ENCODE measurements around the gene DDX24. TPM values are rescaled to one million over a fixed set of nuclear protein-coding genes. Genes with fewer than 3 reads are reported as not detected.

Gene DDX24
- total RNA-seq, 2 experiments from 2014 or later: 210 to 216 TPM

GRCh38 chr14:94098326-94098992 lies 17.5 kb upstream of the DDX24 start:
- DNase-seq: no peak
- no peak overlapping the region for H3K4me3 Mint-ChIP-seq
- no peak overlapping the region for H3K27ac Mint-ChIP-seq
- peaks cover 9% of the 10 kb centered on the region for H3K36me3 Mint-ChIP-seq (ENCODE audit: low read depth)
- POLR2A ChIA-PET: no interaction called here
- H3K9me3 Mint-ChIP-seq: no peaks in the 10 kb centered on the region
- CTCF ChIA-PET: no interaction called here
- H3K27me3 Mint-ChIP-seq: no peaks in the 10 kb centered on the region
- no peaks in the 10 kb centered on the region for H3K4me1 Mint-ChIP-seq

GRCh38 chr14:94097091-94097490 lies 16.1 kb upstream of the DDX24 start:
- DNase-seq: no peak
- Mint-ChIP-seq H3K4me3 (no peak overlapping the region), H3K9me3 (no peaks in the 10 kb centered on the region), H3K36me3 (ENCODE audit: low read depth) (peaks cover 9% of the 10 kb centered on the region), H3K27ac (no peak overlapping the region), H3K27me3 (no peaks in the 10 kb centered on the region), H3K4me1 (no peaks in the 10 kb centered on the region)
- CTCF ChIA-PET: interaction anchor here (0.9 kb wide), 1 partner anchor 40 kb away, joined by 3 read pairs; no protein-coding TSS in a partner anchor
- POLR2A ChIA-PET: no interaction called here

- Mint-ChIP-seq H3K27ac (no peak overlapping the region), H3K9me3 (no peaks in the 10 kb centered on the region), H3K4me1 (no peaks in the 10 kb centered on the region), H3K36me3 (ENCODE audit: low read depth) (peaks cover 4% of the 10 kb centered on the region), H3K27me3 (no peaks in the 10 kb centered on the region), H3K4me3 (no peak overlapping the region)
- ChIA-PET POLR2A (no interaction called here), CTCF (no interaction called here)
- DNase-seq: no peak
These were observed 12.4 kb upstream of the DDX24 start for GRCh38 chr14:94093418-94093817.

- H3K4me1 Mint-ChIP-seq: peaks cover under 1% of the 10 kb centered on the region
- no peak overlapping the region for H3K4me3 Mint-ChIP-seq
- peaks cover 7% of the 10 kb centered on the region for H3K36me3 Mint-ChIP-seq (ENCODE audit: low read depth)
- no peaks in the 10 kb centered on the region for H3K27me3 Mint-ChIP-seq
- ChIA-PET CTCF (interaction anchor here (0.9 to 1.6 kb wide), 2 partner anchors 47 to 149 kb away, joined by 3 to 5 read pairs; no protein-coding TSS in a partner anchor), POLR2A (interaction anchor here (1.7 kb wide), 1 partner anchor 9 kb away, joined by 6 read pairs; the partner anchor contains the start of gene DDX24)
- peaks cover 3% of the 10 kb centered on the region for H3K9me3 Mint-ChIP-seq
- DNase-seq: no peak
- H3K27ac Mint-ChIP-seq: no peak overlapping the region
These were observed 8.5 kb upstream of the DDX24 start for GRCh38 chr14:94089479-94089878.

- no peak for DNase-seq
- Mint-ChIP-seq H3K27ac (no peak overlapping the region), H3K9me3 (peaks cover 3% of the 10 kb centered on the region), H3K27me3 (no peaks in the 10 kb centered on the region), H3K4me1 (peaks cover 3% of the 10 kb centered on the region), H3K36me3 (ENCODE audit: low read depth) (peaks cover 9% of the 10 kb centered on the region), H3K4me3 (no peak overlapping the region)
- POLR2A ChIA-PET: interaction anchor here (1.7 kb wide), 1 partner anchor 8 kb away, joined by 6 read pairs; the partner anchor contains the start of gene DDX24
- CTCF ChIA-PET: interaction anchor here (1.6 kb wide), 1 partner anchor 48 kb away, joined by 5 read pairs; no protein-coding TSS in a partner anchor
These were observed 7.5 kb upstream of the DDX24 start for GRCh38 chr14:94088516-94088915.

GRCh38 chr14:94087891-94088290 lies 6.9 kb upstream of the DDX24 start:
- Mint-ChIP-seq H3K9me3 (peaks cover 3% of the 10 kb centered on the region), H3K4me3 (no peak overlapping the region), H3K4me1 (peaks cover 8% of the 10 kb centered on the region), H3K27me3 (no peaks in the 10 kb centered on the region), H3K27ac (no peak overlapping the region), H3K36me3 (ENCODE audit: low read depth) (peaks cover 14% of the 10 kb centered on the region)
- CTCF ChIA-PET: interaction anchor here (0.6 to 0.7 kb wide), 2 partner anchors 92 to 221 kb away, joined by 3 to 4 read pairs; no protein-coding TSS in a partner anchor
- POLR2A ChIA-PET: interaction anchor here (1.7 kb wide), 1 partner anchor 8 kb away, joined by 6 read pairs; the partner anchor contains the start of gene DDX24
- no peak for DNase-seq

GRCh38 chr14:94081386-94081820 lies 401 bp upstream of the DDX24 start:
- POLR2A ChIA-PET: interaction anchor here (0.7 to 4.7 kb wide), 29 partner anchors 8 to 897 kb away, joined by 3 to 54 read pairs (median 6); partner anchors contain the start of genes ASB2, IFI27L2, LYSET and MOAP1
- Mint-ChIP-seq H3K36me3 (ENCODE audit: low read depth) (peaks cover 57% of the 10 kb centered on the region), H3K27ac (peak overlapping the region; percentile 98), H3K4me3 (peak overlapping the region; percentile 98), H3K9me3 (peaks cover 8% of the 10 kb centered on the region), H3K4me1 (peaks cover 57% of the 10 kb centered on the region), H3K27me3 (no peaks in the 10 kb centered on the region)
- CTCF ChIA-PET: interaction anchor here (0.8 to 2.9 kb wide), 14 partner anchors 25 to 405 kb away, joined by 3 to 30 read pairs (median 6); partner anchors contain the start of genes IFI27L2 and OTUB2
- no peak for DNase-seq

GRCh38 chr14:94079891-94080620 lies 946 bp downstream of the DDX24 start:
- Mint-ChIP-seq H3K4me1 (peaks cover 67% of the 10 kb centered on the region), H3K27ac (peak overlapping the region; percentile 98), H3K27me3 (no peaks in the 10 kb centered on the region), H3K36me3 (ENCODE audit: low read depth) (peaks cover 65% of the 10 kb centered on the region), H3K9me3 (peaks cover 16% of the 10 kb centered on the region), H3K4me3 (peak overlapping the region; percentile 98)
- ChIA-PET POLR2A (interaction anchor here (0.6 to 4.7 kb wide), 20 partner anchors 9 to 895 kb away, joined by 3 to 54 read pairs (median 4); partner anchors contain the start of genes ASB2, IFI27L2, LYSET and MOAP1), CTCF (interaction anchor here (1.1 to 2.4 kb wide), 8 partner anchors 23 to 140 kb away, joined by 3 to 30 read pairs (median 5); no protein-coding TSS in a partner anchor)
- no peak for DNase-seq

GRCh38 chr14:94077823-94078222 lies 3.2 kb downstream of the DDX24 start:
- CTCF ChIA-PET: interaction anchor here (0.9 kb wide), 1 partner anchor 102 kb away, joined by 4 read pairs; no protein-coding TSS in a partner anchor
- H3K4me3 Mint-ChIP-seq: peak overlapping the region; percentile 98
- H3K27ac Mint-ChIP-seq: no peak overlapping the region
- peaks cover 75% of the 10 kb centered on the region for H3K36me3 Mint-ChIP-seq (ENCODE audit: low read depth)
- H3K9me3 Mint-ChIP-seq: peaks cover 27% of the 10 kb centered on the region
- H3K4me1 Mint-ChIP-seq: peaks cover 65% of the 10 kb centered on the region
- H3K27me3 Mint-ChIP-seq: no peaks in the 10 kb centered on the region
- no peak for DNase-seq
- POLR2A ChIA-PET: no interaction called here

- Mint-ChIP-seq H3K27me3 (no peaks in the 10 kb centered on the region), H3K4me3 (peak overlapping the region; percentile 35), H3K9me3 (peaks cover 30% of the 10 kb centered on the region), H3K36me3 (ENCODE audit: low read depth) (peaks cover 77% of the 10 kb centered on the region), H3K4me1 (peaks cover 61% of the 10 kb centered on the region), H3K27ac (no peak overlapping the region)
- CTCF ChIA-PET: no interaction called here
- POLR2A ChIA-PET: no interaction called here
- no peak for DNase-seq
These were observed 3.7 kb downstream of the DDX24 start for GRCh38 chr14:94077111-94077821.

- CTCF ChIA-PET: no interaction called here
- H3K4me1 Mint-ChIP-seq: peaks cover 56% of the 10 kb centered on the region
- POLR2A ChIA-PET: interaction anchor here (1.3 kb wide), 1 partner anchor 17 kb away, joined by 5 read pairs; no protein-coding TSS in a partner anchor
These were observed 6.0 kb downstream of the DDX24 start for GRCh38 chr14:94075008-94075407.

GRCh38 chr14:94074534-94074933 lies 6.5 kb downstream of the DDX24 start:
- POLR2A ChIA-PET: interaction anchor here (1.3 kb wide), 1 partner anchor 17 kb away, joined by 5 read pairs; no protein-coding TSS in a partner anchor
- H3K27me3 Mint-ChIP-seq: no peaks in the 10 kb centered on the region
- no peak overlapping the region for H3K27ac Mint-ChIP-seq
- H3K9me3 Mint-ChIP-seq: peaks cover 52% of the 10 kb centered on the region
- CTCF ChIA-PET: no interaction called here
- no peak for DNase-seq
- peaks cover 93% of the 10 kb centered on the region for H3K36me3 Mint-ChIP-seq (ENCODE audit: low read depth)
- no peak overlapping the region for H3K4me3 Mint-ChIP-seq
- peaks cover 54% of the 10 kb centered on the region for H3K4me1 Mint-ChIP-seq

More at GRCh38 chr14:94075008-94075407, 6.0 kb downstream of the DDX24 start:
- Mint-ChIP-seq H3K36me3 (ENCODE audit: low read depth) (peaks cover 91% of the 10 kb centered on the region), H3K27me3 (no peaks in the 10 kb centered on the region), H3K27ac (no peak overlapping the region), H3K9me3 (peaks cover 49% of the 10 kb centered on the region), H3K4me3 (no peak overlapping the region)
- no peak for DNase-seq
